ENCODE data around the gene CNTROB.
A peak's percentile ranks its signal among the peaks of the same experiment; 100 is the strongest.

The CNTROB gene

DNA sequence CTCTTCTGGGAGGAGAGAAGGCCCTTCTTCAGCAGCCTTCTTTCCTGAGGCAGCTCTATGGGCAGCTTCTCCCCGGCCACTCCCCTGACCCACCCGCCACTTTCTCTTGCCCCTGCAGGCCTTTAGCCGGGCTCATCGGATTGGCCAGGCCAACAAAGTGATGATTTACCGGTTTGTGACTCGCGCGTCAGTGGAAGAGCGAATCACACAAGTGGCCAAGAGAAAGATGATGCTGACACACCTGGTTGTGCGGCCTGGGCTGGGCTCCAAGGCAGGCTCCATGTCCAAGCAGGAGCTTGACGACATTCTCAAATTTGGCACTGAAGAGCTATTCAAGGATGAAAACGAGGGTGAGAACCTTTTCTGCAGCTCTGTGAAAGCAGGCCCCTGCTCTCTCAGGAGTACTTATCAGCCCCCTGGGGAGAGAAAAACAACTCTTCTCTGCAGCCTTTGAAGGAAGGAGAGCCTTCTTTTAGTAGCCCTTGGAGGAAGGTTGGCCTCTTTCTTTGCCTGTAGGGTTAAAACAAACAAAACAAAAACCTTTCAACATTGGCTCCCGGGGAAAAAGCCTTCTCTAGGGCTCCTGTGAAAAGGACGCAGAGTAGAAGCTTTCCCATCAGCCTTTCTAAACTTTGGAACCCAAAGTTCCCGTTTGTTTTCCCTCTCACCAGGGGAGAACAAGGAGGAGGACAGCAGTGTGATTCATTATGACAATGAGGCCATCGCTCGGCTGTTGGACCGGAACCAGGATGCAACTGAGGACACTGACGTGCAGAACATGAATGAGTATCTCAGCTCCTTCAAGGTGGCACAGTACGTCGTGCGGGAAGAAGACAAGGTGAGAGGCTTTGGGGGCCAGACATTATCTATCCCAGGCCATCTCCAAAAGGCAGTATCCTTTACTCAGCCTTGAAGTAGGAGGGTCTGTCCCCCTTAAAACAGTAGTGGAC, 28.6 kb upstream of the CNTROB start:
- DNase-seq (ENCODE audit: low read depth), result no peak

DNA sequence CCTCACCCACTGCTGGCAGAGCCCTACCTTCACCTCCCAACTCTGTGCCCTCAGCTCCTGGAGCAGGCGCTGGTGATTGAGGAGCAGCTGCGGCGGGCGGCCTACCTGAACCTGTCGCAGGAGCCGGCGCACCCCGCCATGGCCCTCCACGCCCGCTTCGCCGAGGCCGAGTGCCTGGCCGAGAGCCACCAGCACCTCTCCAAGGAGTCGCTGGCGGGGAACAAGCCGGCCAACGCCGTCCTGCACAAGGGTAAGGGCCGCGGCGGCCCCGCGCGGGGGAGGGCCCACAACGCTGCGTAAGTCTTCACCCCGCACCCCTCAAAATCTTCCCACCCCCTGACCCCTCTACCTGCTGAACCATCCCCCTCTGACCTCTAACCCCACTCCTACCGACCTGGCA, 22.9 kb upstream of the CNTROB start:
- no peak for DNase-seq (ENCODE audit: low read depth)

DNA sequence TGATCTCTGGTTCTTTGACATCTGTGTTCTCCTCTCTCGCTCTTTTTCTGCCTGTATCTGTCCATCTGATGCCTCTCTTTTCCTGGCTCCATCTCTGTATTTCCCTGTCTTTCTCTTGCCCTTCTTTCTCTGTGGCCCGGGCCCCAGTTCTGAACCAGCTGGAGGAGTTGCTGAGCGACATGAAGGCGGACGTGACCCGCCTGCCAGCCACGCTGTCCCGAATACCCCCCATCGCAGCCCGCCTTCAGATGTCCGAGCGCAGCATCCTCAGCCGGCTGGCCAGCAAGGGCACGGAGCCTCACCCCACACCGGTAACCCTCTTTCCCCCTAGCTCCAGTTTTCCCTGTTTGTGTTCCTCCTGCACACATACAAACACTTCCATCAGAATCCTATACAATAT, 21.7 kb upstream of the CNTROB start:
- no peak for DNase-seq (ENCODE audit: low read depth)

DNA sequence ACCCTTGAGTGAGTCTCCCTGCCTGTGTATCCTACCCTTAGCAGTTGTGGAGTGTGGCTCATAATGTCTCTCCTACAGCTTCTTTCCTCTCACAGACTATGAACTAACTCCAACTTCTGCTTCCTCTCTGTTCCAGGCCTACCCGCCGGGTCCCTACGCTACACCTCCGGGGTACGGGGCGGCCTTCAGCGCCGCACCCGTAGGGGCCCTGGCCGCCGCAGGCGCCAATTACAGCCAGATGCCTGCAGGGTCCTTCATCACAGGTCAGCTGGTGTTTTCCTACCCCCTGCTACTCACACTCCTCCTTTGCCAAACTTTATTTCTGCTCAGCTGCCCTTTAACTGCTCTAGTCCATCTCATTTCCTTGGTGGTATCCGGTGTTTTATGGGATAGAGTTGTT, 21.3 kb upstream of the CNTROB start:
- DNase-seq (ENCODE audit: low read depth), result no peak

DNA sequence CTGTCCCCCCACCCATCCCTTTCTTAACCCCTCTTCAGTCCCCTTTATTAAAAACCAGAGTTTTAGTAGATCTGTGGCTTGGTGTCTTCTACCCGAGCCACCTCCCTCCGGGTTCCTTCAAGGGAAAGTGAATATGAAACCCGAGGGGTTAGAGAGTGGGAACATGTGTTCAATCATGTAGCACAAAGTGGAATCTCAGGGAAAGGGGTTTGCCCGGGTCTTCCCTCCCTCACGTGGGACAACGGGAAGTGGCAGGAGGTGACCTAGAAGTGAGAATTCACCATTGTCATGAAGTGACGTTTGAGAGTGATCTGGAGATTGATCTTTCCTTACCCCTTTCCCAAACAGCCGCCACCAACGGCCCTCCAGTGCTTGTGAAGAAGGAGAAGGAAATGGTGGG, 20.9 kb upstream of the CNTROB start:
- no peak for DNase-seq (ENCODE audit: low read depth)

DNA sequence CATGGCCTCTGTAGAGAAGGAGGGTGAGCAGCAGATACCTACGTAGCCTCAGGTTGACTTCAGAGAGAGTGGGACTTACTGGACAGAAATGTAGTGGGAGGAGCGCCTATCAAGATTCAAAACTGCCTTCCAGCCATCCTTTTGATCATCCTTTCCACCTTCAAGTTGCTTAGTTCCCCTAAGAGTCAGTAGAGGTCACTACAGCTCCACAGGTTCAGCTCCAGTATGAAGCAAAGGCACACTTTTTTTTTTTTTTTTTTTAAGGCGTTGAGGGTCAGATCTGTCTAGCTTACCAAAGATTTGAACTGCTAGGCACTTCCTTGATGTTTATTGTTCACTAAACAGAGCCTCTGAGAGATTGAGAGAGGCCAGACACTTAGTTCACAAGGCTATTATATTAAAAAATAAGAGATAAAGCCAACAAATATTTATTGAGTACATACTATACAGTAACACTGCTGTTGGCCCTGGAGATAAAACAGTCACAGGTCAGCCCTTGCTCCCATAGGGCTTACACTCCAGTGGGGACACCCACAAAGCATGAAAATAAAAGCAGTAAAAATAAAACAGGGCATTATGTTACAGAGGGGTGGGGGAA, 19.0 kb upstream of the CNTROB start:
- no peak for DNase-seq (ENCODE audit: low read depth)

DNA sequence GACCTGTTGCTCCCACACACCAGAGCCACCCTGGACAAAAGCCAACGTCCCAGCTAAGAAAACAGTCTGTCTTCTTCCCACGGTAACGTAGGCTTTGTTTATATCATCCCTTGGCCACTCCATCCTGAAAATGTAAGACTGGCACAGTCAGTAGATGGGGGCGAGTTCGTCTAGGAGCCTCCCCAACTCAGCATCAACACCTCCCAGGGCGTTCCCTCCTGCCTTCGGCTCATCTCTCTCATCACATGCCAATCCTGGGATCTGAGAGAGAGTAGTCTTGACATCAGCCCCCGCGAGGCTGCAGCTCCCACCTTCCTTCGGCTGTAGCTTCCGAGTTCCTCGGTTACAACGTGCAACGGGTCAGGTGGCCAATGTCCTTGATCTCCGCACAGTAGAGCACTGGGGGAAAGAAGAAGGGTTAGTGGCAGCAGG, 16.8 kb upstream of the CNTROB start:
- DNase-seq (ENCODE audit: low read depth), result no peak

DNA sequence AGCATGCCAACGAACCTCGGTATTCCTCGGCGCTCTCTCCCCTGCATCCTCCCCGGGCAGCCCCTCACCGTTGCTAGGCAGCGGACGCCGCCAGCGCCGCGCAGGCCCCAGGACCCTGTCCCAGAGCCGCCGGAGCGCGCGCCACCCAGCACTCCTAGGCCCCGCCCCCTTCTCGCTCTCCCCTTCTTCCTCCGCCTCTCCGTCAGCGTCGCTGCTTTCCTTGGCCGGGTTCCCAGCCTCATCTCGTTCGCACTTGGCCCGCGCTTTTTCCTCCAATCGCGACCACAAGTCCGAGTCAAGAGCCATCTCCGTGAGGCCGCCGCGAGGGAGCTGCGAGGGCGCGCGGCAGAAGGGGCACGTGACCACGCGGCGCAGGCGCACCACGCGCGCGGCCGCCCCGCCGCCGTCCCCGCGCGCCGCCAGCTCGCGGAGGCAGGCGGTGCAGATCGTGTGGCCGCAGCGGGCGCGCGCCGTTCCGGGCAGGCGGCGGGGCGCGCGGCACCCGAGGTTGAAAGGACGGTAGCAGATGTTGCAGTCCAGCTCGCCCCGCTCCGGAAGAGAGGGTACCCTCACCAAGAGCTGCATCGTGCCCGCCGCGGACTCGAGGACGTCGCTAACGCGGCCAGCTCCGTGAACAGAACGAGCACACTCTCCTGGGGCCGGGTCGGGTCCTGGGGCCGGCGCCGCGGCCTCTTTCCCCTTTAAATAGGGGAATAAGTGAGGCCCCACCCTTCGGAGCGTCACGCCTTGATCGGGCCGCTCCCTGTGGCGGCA, 16.2 kb upstream of the CNTROB start, which contains the start of gene RNF227:
Gene RNF227 (minus strand): TSS at position 679 of the 774 bp plus-strand sequence. CDS start 94 bp downstream, at position 585.
- peak; percentile 69 for DNase-seq (ENCODE audit: low read depth)

DNA sequence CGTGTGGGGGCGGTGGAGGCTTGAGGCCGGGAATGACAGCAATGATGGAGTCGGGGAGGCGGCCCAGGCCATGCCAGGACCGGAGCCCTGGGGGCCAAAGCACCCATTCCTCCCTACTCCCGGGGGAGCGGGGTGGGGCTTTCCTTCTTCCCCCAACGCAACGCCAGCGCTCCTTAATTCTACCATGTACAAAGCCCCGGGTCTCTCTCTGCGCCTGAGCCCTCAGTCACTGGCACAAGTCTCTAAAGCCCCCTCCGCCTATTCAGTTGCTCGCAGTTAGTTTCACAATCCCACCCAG, 15.7 kb upstream of the CNTROB start:
- DNase-seq (ENCODE audit: low read depth), result no peak

DNA sequence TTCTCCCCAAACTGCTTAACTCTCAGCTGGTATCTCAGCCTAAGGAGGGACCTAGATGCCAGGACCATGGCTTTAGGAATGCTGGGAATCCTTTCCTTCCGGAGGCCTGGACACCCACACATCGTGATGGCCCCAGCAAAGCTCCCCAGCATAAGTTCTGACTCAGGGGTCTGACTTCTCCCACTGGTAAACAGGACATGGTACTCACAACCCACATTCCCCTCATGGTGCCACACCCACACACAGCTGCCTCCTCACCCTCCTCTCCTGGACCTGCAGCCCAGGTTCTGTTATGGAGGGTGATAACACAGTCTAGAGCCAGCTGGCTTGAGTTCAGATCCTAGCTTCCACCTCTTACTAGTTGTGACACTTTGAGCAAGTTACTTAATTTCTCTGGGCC, 15.2 kb upstream of the CNTROB start:
- DNase-seq (ENCODE audit: low read depth), result no peak

DNA sequence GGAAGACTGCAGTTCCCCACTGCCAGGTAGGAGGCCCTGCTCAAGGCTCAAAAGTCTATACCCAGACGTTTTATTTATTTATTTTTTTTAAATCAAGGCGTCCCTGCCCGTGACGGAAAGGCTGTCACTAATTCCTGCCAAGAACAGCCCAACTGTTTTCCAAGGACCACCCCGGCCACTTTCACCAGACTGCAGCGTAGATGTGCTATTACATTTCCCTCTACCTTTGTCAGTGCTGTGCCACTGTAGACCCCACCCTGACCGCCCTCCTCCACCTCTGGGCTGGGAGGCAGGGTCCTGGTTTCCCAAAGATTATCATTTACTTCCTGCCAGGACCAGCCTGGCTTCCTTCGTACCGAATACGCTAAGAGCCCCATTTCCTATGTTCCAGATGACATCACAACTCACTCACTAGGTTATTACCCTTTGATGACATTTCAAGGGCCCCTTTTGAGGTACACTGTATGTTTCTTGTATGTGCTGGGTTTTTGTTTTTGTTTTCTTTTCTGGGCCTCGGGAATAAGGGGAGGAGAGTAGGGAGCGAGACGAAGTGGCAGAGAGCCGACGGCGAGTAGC, 9.6 kb upstream of the CNTROB start:
- no peak for DNase-seq (ENCODE audit: low read depth)

DNA sequence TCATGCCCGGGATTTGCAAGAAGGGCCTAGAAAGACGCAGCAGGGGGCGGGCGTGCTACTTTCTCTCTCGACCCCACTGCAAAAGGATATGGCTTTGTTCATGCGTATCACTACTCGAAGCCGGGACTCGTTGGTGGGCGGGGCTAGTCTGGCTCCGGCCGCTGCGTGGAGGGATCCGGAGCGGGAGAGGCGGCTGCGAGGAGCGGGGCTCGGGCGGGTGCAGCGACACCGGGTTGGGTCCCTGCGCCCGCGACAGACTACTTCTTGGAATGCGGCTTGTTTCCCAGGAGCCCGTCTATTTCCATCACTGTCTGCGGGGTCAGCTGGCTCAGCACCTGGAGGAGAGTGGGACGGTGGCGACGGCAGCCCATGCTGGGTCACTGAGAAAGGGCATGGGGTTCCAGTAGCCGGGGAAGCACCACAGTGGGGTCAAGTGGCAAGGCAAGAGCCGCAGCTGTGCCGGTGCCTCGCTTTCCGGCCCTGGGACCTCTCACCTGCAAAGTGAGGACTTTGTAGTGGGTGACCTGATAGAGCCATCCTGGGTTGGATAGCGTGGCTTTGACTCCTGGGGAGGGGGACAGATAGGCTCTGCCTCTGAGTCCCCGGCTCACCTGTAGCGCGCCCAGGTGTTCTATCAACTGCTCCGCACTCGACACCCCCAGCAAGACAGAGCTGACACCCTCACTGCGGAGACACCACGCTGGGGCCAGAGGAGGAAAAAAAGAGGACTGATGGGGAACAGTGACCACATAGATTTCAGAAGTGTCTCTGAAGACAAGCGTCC, 9.0 kb upstream of the CNTROB start:
- DNase-seq (ENCODE audit: low read depth), result peak; percentile 73

DNA sequence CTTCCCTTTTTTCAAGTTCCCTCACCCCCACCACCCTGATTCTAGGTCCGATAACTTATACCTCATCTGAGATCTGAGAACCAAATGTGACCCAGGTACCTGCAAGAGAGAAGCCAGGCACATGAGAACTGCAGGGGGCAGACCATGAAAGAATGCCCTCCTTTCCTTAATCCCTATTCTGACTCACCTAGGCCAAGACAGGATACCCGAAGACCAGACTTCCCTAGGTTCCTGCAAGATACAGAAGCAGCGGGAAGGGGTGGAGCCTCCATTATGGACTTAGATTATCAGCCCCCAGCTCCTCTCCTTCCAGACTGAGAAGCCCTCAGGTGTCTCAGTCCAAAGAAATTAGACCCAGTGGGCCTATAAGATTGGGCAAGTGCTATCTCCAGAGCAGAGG, 4.4 kb upstream of the CNTROB start:
- DNase-seq (ENCODE audit: low read depth), result no peak

DNA sequence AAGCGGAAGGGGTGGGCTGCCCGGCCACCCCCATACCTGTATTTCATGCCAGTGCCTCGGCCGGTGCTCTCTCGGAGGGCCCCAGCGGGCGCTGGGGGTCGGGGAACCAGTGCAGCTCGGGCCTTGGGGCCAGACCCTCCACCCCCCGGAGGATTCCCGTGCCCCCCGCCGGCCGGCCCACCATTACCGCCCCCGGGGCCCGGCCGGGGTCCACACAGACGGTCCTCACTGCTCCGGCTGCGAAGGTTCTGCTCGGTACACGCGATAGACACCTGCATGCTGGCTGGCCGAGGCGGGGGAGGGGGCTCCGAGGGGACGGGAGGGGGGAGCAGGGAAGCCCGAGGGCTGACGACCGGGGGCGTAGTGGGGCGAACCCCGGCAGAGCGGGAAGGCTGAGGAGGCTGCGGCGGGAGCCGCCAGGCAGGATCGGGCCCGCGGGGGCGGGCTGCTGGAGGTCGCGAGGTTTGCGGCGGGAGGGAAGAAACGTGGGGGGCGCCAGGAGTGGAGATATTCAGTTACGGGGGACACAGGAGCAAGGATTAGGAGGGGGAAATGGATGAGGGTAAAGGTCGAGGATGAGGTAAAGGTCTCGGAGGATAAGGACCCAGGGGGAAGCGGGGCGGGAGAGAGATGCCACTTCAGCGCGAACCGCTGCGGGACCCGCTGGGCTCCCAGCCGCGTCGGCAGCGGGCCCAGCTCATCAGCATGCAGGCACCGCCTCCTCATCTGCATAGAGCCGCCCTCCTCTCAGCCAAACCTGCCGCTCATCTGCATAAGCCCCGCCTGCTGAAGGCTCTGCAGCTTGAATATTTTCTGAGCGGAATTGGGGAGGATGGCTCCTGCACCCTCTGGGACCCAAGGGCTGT, 2.6 kb upstream of the CNTROB start, which contains the start of gene KCNAB3:
Gene KCNAB3 (minus strand): TSS at position 699 of the 866 bp plus-strand sequence. CDS start 421 bp downstream, at position 278.
- DNase-seq (ENCODE audit: low read depth), result no peak

DNA sequence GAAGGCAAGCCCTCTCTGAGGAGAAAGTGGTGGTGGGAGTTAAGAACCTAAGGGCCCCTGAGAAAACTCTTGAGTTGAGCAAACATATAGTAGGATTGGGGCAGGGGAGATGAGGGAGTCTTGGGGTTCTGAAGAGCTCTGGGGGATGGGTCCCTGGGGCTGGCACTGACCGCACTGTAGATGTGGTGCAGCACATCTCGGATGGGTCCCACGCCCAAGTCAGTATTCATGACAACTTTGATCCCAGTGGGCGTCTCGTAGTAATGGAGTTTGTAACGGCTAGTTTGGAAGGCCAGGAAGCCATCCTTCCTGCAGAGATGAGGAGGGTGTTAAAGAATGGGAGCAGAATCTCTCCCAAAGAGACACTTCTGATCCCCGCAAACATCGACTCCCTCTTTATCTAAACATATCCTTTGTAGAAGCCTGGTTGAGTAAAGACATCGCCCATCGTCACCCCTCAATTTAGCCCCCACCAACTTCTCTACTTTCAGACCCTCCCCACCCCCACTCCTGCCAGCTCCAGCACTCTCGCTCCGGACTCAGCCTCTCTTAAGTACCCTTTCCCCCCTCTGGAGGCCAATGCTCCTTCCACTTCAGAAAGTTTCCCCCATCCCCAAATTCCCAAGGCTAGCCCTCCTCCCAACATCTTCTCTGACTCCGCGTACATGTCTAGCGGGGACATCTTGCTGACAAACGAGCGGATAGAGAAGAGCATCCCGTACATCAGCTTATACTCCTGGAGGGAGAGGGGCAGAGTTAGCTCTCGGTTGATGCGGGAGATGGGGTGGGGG, 970 bp upstream of the CNTROB start:
- DNase-seq (ENCODE audit: low read depth), result no peak

DNA sequence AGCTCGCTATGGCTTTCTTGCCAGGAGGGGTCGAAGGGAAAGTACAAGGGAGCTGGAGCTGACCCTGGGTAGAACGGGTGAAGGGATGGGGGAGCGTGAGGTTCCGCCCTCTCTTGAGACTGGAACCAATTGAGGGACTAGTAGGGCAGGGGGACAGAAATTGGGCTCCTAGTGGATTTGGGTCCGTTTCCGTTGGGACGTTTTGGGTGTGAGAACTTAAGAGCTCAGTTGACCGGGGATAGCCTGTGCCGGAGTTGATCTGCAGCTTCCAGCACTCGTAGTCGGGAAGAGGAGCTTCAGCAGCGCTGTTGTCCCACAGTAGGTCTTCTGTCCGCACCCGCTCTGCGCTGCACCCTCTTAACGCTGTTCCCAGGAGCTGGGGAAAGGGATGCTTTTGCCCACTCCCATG, 481 bp downstream of the CNTROB start:
- no peak for DNase-seq (ENCODE audit: low read depth)

DNA sequence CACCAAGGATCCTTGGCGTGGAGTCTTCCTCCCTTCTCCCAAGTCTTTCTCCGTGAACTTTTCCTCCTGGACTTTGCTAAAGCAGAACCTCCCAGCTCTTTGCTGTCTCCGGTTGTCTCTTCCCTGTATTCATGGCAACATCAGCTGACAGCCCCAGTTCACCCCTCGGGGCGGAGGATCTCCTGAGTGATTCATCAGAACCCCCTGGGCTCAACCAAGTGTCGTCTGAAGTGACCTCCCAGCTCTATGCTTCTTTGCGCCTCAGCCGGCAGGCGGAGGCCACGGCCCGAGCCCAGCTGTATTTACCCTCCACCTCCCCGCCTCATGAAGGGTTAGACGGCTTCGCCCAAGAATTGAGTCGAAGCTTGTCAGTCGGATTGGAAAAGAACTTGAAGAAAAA, 943 bp downstream of the CNTROB start:
- DNase-seq (ENCODE audit: low read depth), result no peak

DNA sequence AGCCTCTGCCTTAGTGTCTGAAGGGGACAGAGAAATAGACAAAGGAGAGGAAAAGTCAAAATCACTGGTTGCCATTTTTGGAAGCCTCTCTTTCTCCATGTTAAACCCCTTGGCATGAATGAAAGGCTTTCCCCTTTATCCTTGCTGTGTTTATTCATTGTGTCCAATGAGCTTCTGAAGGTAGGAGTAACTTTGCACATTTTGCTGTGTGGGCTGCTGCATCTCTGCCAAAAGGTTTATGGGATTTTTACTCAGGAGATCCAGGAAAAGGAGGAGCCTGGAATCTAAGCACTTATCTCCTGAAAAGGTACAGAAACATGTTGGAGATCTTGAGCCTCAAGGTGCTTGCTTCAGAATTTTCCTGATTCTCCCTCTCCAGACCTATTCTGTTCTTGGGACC, 3.9 kb downstream of the CNTROB start:
- no peak for DNase-seq (ENCODE audit: low read depth)

DNA sequence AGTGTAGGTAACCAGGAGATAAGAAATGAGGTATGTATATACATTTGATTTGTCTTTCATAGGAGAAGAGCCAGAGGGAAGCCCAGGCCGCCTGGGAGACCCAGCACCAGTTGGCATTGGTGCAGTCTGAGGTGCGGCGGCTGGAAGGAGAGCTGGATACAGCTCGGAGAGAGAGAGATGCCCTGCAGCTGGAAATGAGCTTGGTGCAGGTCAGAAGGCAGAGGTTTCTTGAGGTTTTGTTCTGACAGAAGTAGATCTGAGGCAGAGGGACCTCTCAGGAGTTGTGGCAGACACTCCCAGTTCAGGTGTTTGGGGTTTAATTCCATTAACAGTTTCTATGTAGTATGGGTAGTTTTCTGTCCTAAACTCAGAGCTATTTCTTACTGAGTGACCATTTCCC, 8.0 kb downstream of the CNTROB start:
- DNase-seq (ENCODE audit: low read depth), result no peak

DNA sequence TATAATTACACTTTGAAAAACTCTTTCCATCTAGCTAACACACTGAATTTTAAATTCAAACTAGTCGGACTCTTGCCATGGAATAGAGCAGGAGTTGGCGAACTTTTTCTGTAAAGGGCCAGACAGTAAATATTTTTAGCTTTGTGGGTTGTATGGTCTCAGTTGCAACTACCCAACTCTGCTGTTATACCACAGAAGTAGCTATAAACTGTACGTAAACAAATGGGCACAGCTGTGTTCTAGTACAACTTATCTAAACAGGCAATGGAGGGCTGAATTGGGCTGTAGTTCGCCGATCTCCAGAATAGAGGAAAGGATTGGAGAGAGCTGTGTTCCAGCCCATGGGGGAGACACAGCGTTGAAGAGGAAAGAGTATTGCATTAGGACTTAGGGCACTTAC, 8.7 kb downstream of the CNTROB start:
- no peak for DNase-seq (ENCODE audit: low read depth)

Data from stimulated activated CD4-positive, alpha-beta T cell treated with anti-CD3 and anti-CD28 coated beads, Interleukin-2, amount 100 ng/mL, for 4 hours (primary cell).